ENCODE measurements around the gene NPPB.

- TF ChIP-seq, protein P1, sequence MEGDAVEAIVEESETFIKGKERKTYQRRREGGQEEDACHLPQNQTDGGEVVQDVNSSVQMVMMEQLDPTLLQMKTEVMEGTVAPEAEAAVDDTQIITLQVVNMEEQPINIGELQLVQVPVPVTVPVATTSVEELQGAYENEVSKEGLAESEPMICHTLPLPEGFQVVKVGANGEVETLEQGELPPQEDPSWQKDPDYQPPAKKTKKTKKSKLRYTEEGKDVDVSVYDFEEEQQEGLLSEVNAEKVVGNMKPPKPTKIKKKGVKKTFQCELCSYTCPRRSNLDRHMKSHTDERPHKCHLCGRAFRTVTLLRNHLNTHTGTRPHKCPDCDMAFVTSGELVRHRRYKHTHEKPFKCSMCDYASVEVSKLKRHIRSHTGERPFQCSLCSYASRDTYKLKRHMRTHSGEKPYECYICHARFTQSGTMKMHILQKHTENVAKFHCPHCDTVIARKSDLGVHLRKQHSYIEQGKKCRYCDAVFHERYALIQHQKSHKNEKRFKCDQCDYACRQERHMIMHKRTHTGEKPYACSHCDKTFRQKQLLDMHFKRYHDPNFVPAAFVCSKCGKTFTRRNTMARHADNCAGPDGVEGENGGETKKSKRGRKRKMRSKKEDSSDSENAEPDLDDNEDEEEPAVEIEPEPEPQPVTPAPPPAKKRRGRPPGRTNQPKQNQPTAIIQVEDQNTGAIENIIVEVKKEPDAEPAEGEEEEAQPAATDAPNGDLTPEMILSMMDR (IDR thresholded peaks at IDR 0.05) = no peak
- no peak for TF ChIP-seq POLR2A (IDR thresholded peaks at IDR 0.05)
- no peak for TF ChIP-seq EP300 (IDR thresholded peaks at IDR 0.05)
Observed at GRCh38 chr1:11880181-11880575, 21.4 kb upstream of the NPPB start.

Data from tibial nerve (tissue), 4 donors.